Fibroblast of skin of left quadriceps (primary cell): Measurements from ENCODE around the gene RAB3D.
A peak's percentile ranks its signal among the peaks of the same experiment; 100 is the strongest.
"Not testable (repeated sequence)": the region's sequence is repeated elsewhere in the genome, so short reads cannot be mapped to it uniquely, and the experiment has no call there.

ENCODE experiments used
- DNase-seq, 2 experiments: peaks; one replicate each; pipeline ENCODE4 v3.0.0-alpha.2; 2013; ENCODE audit warnings: low read depth in 2 of 2

RAB3D gene

GRCh38 chr19:11338121-11338520 lies 1.3 kb downstream of the RAB3D start:
- no peak for DNase-seq

GRCh38 chr19:11337080-11337479 lies 2.4 kb downstream of the RAB3D start:
- DNase-seq: no peak

- DNase-seq: no peak
Observed at GRCh38 chr19:11335449-11336146, 3.9 kb downstream of the RAB3D start.

- DNase-seq: not testable (repeated sequence)
Observed at GRCh38 chr19:11333838-11334237, 5.6 kb downstream of the RAB3D start.

- no peak for DNase-seq
Observed at GRCh38 chr19:11332822-11333221, 6.6 kb downstream of the RAB3D start.

- DNase-seq: no peak
Observed at GRCh38 chr19:11331502-11331901, 8.0 kb downstream of the RAB3D start.

GRCh38 chr19:11330127-11330526 lies 9.3 kb downstream of the RAB3D start:
- DNase-seq: no peak

GRCh38 chr19:11325544-11325943 lies 13.9 kb downstream of the RAB3D start:
- no peak for DNase-seq

- no peak for DNase-seq
Observed at GRCh38 chr19:11324748-11325389, 14.6 kb downstream of the RAB3D start.

GRCh38 chr19:11324079-11324661 lies 15.3 kb downstream of the RAB3D start:
- peak; percentile 87 to 90 for DNase-seq

GRCh38 chr19:11323601-11324078 lies 15.8 kb downstream of the RAB3D start:
- no peak for DNase-seq

- DNase-seq: no peak
Observed at GRCh38 chr19:11322269-11323024, 17.0 kb downstream of the RAB3D start.

GRCh38 chr19:11321191-11322126 lies 18.0 kb downstream of the RAB3D start:
- no peak for DNase-seq

GRCh38 chr19:11320278-11320995 lies 19.0 kb downstream of the RAB3D start:
- not testable (repeated sequence) for DNase-seq

- DNase-seq: no peak
Observed at GRCh38 chr19:11306337-11306736, 33.1 kb downstream of the RAB3D start.

- DNase-seq: no peak
Observed at GRCh38 chr19:11304936-11305335, 34.5 kb downstream of the RAB3D start.

GRCh38 chr19:11300811-11301120 lies 38.7 kb downstream of the RAB3D start:
- DNase-seq: no peak

- DNase-seq: no peak
Observed at GRCh38 chr19:11299946-11300810, 39.3 kb downstream of the RAB3D start.

- DNase-seq: no peak
Observed at GRCh38 chr19:11296264-11296663, 43.2 kb downstream of the RAB3D start.
